H9 (cell line): Measurements from ENCODE around the gene CIB4. TPM values are rescaled to one million over a fixed set of nuclear protein-coding genes. Genes with fewer than 3 reads are reported as not detected.
"Not testable (repeated sequence)": the region's sequence is repeated elsewhere in the genome, so short reads cannot be mapped to it uniquely, and the experiment has no call there.

ENCODE experiments used
- DNase-seq: peaks from one replicate; pipeline ENCODE4 v3.0.0-alpha.2; 2017
- H2AFZ ChIP-seq: one replicate; pipeline ENCODE4 v1.6.1; 2013; ENCODE audit warnings: mild to moderate bottlenecking, low read length, control low read depth, moderate library complexity
- H2AK5ac ChIP-seq: 2 replicates; pipeline ENCODE4 v1.6.1; 2013; ENCODE audit warnings: low read length, control low read depth, mixed read lengths; ENCODE audit not compliant: insufficient read length
- H2BK120ac ChIP-seq: one replicate; pipeline ENCODE4 v1.6.1; 2013; ENCODE audit warnings: low read depth, mild to moderate bottlenecking, low read length, control low read depth, inconsistent platforms; ENCODE audit not compliant: poor library complexity, severe bottlenecking
- H2BK12ac ChIP-seq: 2 replicates; pipeline ENCODE4 v1.6.1; 2013; ENCODE audit warnings: low read length, control low read depth, mixed read lengths, low read depth; ENCODE audit not compliant: insufficient read length
- H2BK15ac ChIP-seq: 2 replicates; pipeline ENCODE4 v1.6.1; 2013; ENCODE audit warnings: low read depth, low read length, control low read depth
- H2BK20ac ChIP-seq: one replicate; pipeline ENCODE4 v1.6.1; 2013; ENCODE audit warnings: low read depth, mild to moderate bottlenecking, low read length, control low read depth, inconsistent platforms; ENCODE audit not compliant: poor library complexity, severe bottlenecking
- H2BK5ac ChIP-seq: 2 replicates; pipeline ENCODE4 v1.6.1; 2013; ENCODE audit warnings: low read length, control low read depth, mixed read lengths; ENCODE audit not compliant: insufficient read length
- H3K14ac ChIP-seq: 2 replicates; pipeline ENCODE4 v1.6.1; 2013; ENCODE audit warnings: low read length, control low read depth; ENCODE audit not compliant: insufficient read depth
- H3K18ac ChIP-seq: 2 replicates; pipeline ENCODE4 v1.6.1; 2013; ENCODE audit warnings: low read depth, mild to moderate bottlenecking, mixed read lengths, low read length, control low read depth; ENCODE audit not compliant: insufficient read length
- H3K23ac ChIP-seq: 2 replicates; pipeline ENCODE4 v1.6.1; 2013; ENCODE audit warnings: low read length, control low read depth, mixed read lengths, low read depth; ENCODE audit not compliant: insufficient read length
- H3K23me2 ChIP-seq: 2 replicates; pipeline ENCODE4 v1.6.1; 2013; ENCODE audit warnings: low read depth, mild to moderate bottlenecking, mixed read lengths, low read length, control low read depth; ENCODE audit not compliant: insufficient read length, poor library complexity, severe bottlenecking
- H3K27ac ChIP-seq: 2 replicates; pipeline ENCODE4 v1.5.1; 2013; ENCODE audit warnings: low read length, control low read depth, mixed read lengths, low read depth; ENCODE audit not compliant: insufficient read length
- H3K27me3 ChIP-seq: 2 replicates; pipeline ENCODE4 v1.6.1; 2013; ENCODE audit warnings: low read length, control low read depth, inconsistent platforms; ENCODE audit not compliant: insufficient read depth
- H3K4ac ChIP-seq: 2 replicates; pipeline ENCODE4 v1.6.1; 2013; ENCODE audit warnings: low read depth, mild to moderate bottlenecking, control low read depth, inconsistent platforms, low read length, moderate library complexity
- H3K4me1 ChIP-seq: 2 replicates; pipeline ENCODE4 v1.6.1; 2013; ENCODE audit warnings: low read length, control low read depth, inconsistent platforms; ENCODE audit not compliant: insufficient read depth
- H3K4me2 ChIP-seq: 2 replicates; pipeline ENCODE4 v1.6.1; 2013; ENCODE audit warnings: low read length, control low read depth, mixed read lengths; ENCODE audit not compliant: insufficient read length, insufficient read depth
- H3K56ac ChIP-seq: 2 replicates; pipeline ENCODE4 v1.6.1; 2013; ENCODE audit warnings: low read depth, mild to moderate bottlenecking, mixed read lengths, low read length, control low read depth; ENCODE audit not compliant: insufficient read length
- H3K79me1 ChIP-seq: 2 replicates; pipeline ENCODE4 v1.6.1; 2013; ENCODE audit warnings: low read depth, mild to moderate bottlenecking, moderate library complexity, low read length, control low read depth, inconsistent platforms; ENCODE audit not compliant: insufficient read depth, poor library complexity, severe bottlenecking
- H3K79me2 ChIP-seq: 2 replicates; pipeline ENCODE4 v1.6.1; 2013; ENCODE audit warnings: low read length, control low read depth, inconsistent platforms; ENCODE audit not compliant: insufficient read depth
- H3K9ac ChIP-seq: 2 replicates; pipeline ENCODE4 v1.6.1; 2013; ENCODE audit warnings: low read length, control low read depth, mixed read lengths; ENCODE audit not compliant: insufficient read length; ENCODE audit errors: extremely low read depth
- H3K9me3 ChIP-seq: one replicate; pipeline ENCODE4 v1.6.1; 2013; ENCODE audit warnings: low read depth, low read length, inconsistent platforms; ENCODE audit not compliant: control insufficient read depth
- H3T11ph ChIP-seq: one replicate; pipeline ENCODE4 v1.6.1; 2013; ENCODE audit warnings: mild to moderate bottlenecking, low read length, control low read depth, inconsistent platforms
- H4K20me1 ChIP-seq: one replicate; pipeline ENCODE4 v1.6.1; 2013; ENCODE audit not compliant: control insufficient read depth, insufficient read length, insufficient read depth
- H4K5ac ChIP-seq: 2 replicates; pipeline ENCODE4 v1.6.1; 2013; ENCODE audit warnings: low read depth, mild to moderate bottlenecking, mixed read lengths, low read length, control low read depth; ENCODE audit not compliant: insufficient read length
- H4K8ac ChIP-seq: replicated peaks from 2 replicates; pipeline ENCODE4 v1.6.1; 2013; ENCODE audit warnings: low read length, control low read depth, mixed read lengths, low read depth; ENCODE audit not compliant: insufficient read length
- H4K91ac ChIP-seq: 2 replicates; pipeline ENCODE4 v1.6.1; 2013; ENCODE audit warnings: low read depth, mild to moderate bottlenecking, moderate library complexity, mixed read lengths, low read length, control low read depth; ENCODE audit not compliant: insufficient read length
- H3K27ac Mint-ChIP-seq, 3 experiments: 2 replicates in 2 of 3; 3 replicates in 1 of 3; pipeline ENCODE4 v1.8.0; 2020 to 2021; ENCODE audit warnings: mixed read lengths in 3 of 3, mild to moderate bottlenecking in 1 of 3, moderate library complexity in 1 of 3
- H3K27me3 Mint-ChIP-seq: 2 replicates; pipeline ENCODE4 v1.8.0; 2021; ENCODE audit warnings: low read depth, mild to moderate bottlenecking, moderate library complexity, mixed read lengths
- H3K36me3 Mint-ChIP-seq, 3 experiments: 2 replicates in 2 of 3; 3 replicates in 1 of 3; pipeline ENCODE4 v1.8.0; 2020 to 2021; ENCODE audit warnings: low read depth in 3 of 3, mixed read lengths in 3 of 3; ENCODE audit not compliant: insufficient read depth in 1 of 3
- H3K4me1 Mint-ChIP-seq, 2 experiments: 2 replicates each; pipeline ENCODE4 v1.8.0; 2020; ENCODE audit warnings: mixed read lengths in 2 of 2
- H3K4me3 Mint-ChIP-seq, 2 experiments: 2 replicates in 1 of 2; 3 replicates in 1 of 2; pipeline ENCODE4 v1.8.0; 2020 to 2021; ENCODE audit warnings: mild to moderate bottlenecking in 2 of 2, mixed read lengths in 2 of 2, moderate library complexity in 1 of 2
- H3K9me3 Mint-ChIP-seq, 2 experiments: 2 replicates in 1 of 2; 3 replicates in 1 of 2; pipeline ENCODE4 v1.8.0; 2020; ENCODE audit warnings: mild to moderate bottlenecking in 2 of 2, mixed read lengths in 2 of 2, moderate library complexity in 1 of 2
- CTCF ChIP-seq: fragments of 200-600 bp; sonication (generic); conservative IDR thresholded peaks from 3 replicates; pipeline ENCODE4 v1.8.0; 2021; ENCODE audit warnings: antibody characterized with exemption, mild to moderate bottlenecking
- WGBS: extraction: QIAGEN DNeasy Blood & Tissue Kit; methylation state at CpG from one replicate; pipeline ENCODE4 v1.1.7; 2013; ENCODE audit warnings: missing lambda C conversion rate, low lambda C conversion rate, mixed read lengths; ENCODE audit not compliant: insufficient read length; ENCODE audit errors: extremely low coverage; 5-methylcytosine and 5-hydroxymethylcytosine counted together
- total RNA-seq: library from RNA; stranded (reverse); gene quantifications from 2 replicates; pipeline ENCODE4 v1.2.1, GENCODE V29; 2021

Gene CIB4
- total RNA-seq, 1 experiment from 2014 or later: not detected

GRCh38 chr2:26666671-26667070 is 25.5 kb upstream of the CIB4 start:
- Histone ChIP-seq H3K4ac (no peak overlapping the region), H3K9me3 (no peaks in the 10 kb centered on the region), H3K23ac (no peak overlapping the region), H4K5ac (no peak overlapping the region), H4K8ac (no peak overlapping the region), H2BK20ac (no peak overlapping the region), H2BK15ac (no peak overlapping the region), H2BK12ac (no peak overlapping the region), H3K4me1 (no peaks in the 10 kb centered on the region), H3T11ph (no peak overlapping the region), H3K79me2 (no peaks in the 10 kb centered on the region), H3K27me3 (no peaks in the 10 kb centered on the region), H3K9ac (no peak overlapping the region), H3K4me2 (no peak overlapping the region), H2AFZ (no peak overlapping the region), H3K14ac (no peak overlapping the region), H4K91ac (no peak overlapping the region), H3K18ac (no peak overlapping the region), H3K27ac (no peak overlapping the region), H4K20me1 (no peaks in the 10 kb centered on the region), H3K23me2 (no peaks in the 10 kb centered on the region), H2BK5ac (no peak overlapping the region), H3K79me1 (no peaks in the 10 kb centered on the region), H2BK120ac (no peak overlapping the region), H3K56ac (no peak overlapping the region), H2AK5ac (no peak overlapping the region)
- Mint-ChIP-seq H3K4me1 (peaks cover 0 to 9% of the 10 kb centered on the region in 2 experiments; a peak in 2 of 4 replicates), H3K27ac (no peak overlapping the region), H3K9me3 (peaks cover 5 to 6% of the 10 kb centered on the region in 2 experiments), H3K4me3 (no peak overlapping the region), H3K27me3 (peaks cover 18% of the 10 kb centered on the region), H3K36me3 (no peaks in the 10 kb centered on the region; a peak in 2 of 7 replicates)
- no peak for TF ChIP-seq CTCF
- DNase-seq: no peak
- WGBS: no CpG with 5 or more reads among the region's 2 CpGs

GRCh38 chr2:26665296-26665695 is 24.1 kb upstream of the CIB4 start:
- H3K56ac ChIP-seq, H3K9me3 ChIP-seq, H2AK5ac ChIP-seq, H2BK15ac ChIP-seq, H3K4ac ChIP-seq, H2BK12ac ChIP-seq, H2AFZ ChIP-seq, H3K18ac ChIP-seq, H3K79me1 ChIP-seq, H3K27ac Mint-ChIP-seq, H2BK120ac ChIP-seq, H4K91ac ChIP-seq, H3K27ac ChIP-seq, H2BK5ac ChIP-seq, H3K4me2 ChIP-seq, H3K4me1 ChIP-seq, H3K79me2 ChIP-seq, H4K20me1 ChIP-seq, H3K23ac ChIP-seq, H4K5ac ChIP-seq, DNase-seq, H3K9ac ChIP-seq, H3K27me3 ChIP-seq, H4K8ac ChIP-seq, H3K4me1 Mint-ChIP-seq, H3K14ac ChIP-seq, H2BK20ac ChIP-seq, H3K4me3 Mint-ChIP-seq, H3K23me2 ChIP-seq, H3T11ph ChIP-seq: not testable (repeated sequence)
- no CpG with 5 or more reads among the region's 21 CpGs for WGBS
- Mint-ChIP-seq H3K36me3 (peaks cover 0 to 11% (median 3%) of the 10 kb centered on the region in 3 experiments; a peak in 3 of 7 replicates), H3K9me3 (peaks cover 17 to 18% of the 10 kb centered on the region in 2 experiments), H3K27me3 (peaks cover 16% of the 10 kb centered on the region)
